Frontal cortex (tissue), 4 donors: ENCODE results near the gene SINHCAF. TPM values are rescaled to one million over a fixed set of nuclear protein-coding genes. Genes with fewer than 3 reads are reported as not detected.
"Not testable (repeated sequence)": the region's sequence is repeated elsewhere in the genome, so short reads cannot be mapped to it uniquely, and the experiment has no call there.

ENCODE experiments used
- DNase-seq, 2 donors: peaks; one replicate each; pipeline ENCODE4 v3.0.0; 2012; ENCODE audit warnings: low spot score in 2 of 2
- FAIRE-seq: peaks from 2 replicates; lab custom pipeline; 2012; peaks lifted over from hg19 to GRCh38; lab: Jason Lieb, UNC
- total RNA-seq: library from RNA; depleted of rRNA; stranded (reverse); fragments of >200 nt; gene quantifications from one replicate; pipeline ENCODE4 v1.2.3, GENCODE V29; 2014
- donor health status: control.
- donor health status: control.
- donor health status: control.

Gene SINHCAF
- total RNA-seq, 1 donor from 2014 or later, result 16.7 TPM

GRCh38 chr12:31274520-31275300 lies 51.2 kb downstream of the SINHCAF start:
- DNase-seq (no peak), FAIRE-seq (no peak)

- FAIRE-seq, DNase-seq: not testable (repeated sequence)
These were observed 52.2 kb downstream of the SINHCAF start for GRCh38 chr12:31273794-31274193.

- FAIRE-seq (no peak), DNase-seq (no peak)
These were observed 53.2 kb downstream of the SINHCAF start for GRCh38 chr12:31272607-31273225.

- FAIRE-seq (no peak), DNase-seq (no peak)
These were observed 58.0 kb downstream of the SINHCAF start for GRCh38 chr12:31267966-31268365.

GRCh38 chr12:31265722-31266121 lies 60.2 kb downstream of the SINHCAF start:
- DNase-seq, result no peak
- no peak for FAIRE-seq

- no peak for FAIRE-seq
- DNase-seq, result no peak
These were observed 62.3 kb downstream of the SINHCAF start for GRCh38 chr12:31263661-31264060.

GRCh38 chr12:31261744-31262143 lies 64.2 kb downstream of the SINHCAF start:
- FAIRE-seq (no peak), DNase-seq (no peak)

GRCh38 chr12:31260840-31261239 lies 65.1 kb downstream of the SINHCAF start:
- DNase-seq (no peak), FAIRE-seq (no peak)

- DNase-seq (no peak), FAIRE-seq (no peak)
These were observed 66.6 kb downstream of the SINHCAF start for GRCh38 chr12:31259136-31259886.

- DNase-seq (no peak), FAIRE-seq (no peak)
These were observed 68.2 kb downstream of the SINHCAF start for GRCh38 chr12:31257784-31258183.

GRCh38 chr12:31251707-31252611 lies 74.0 kb downstream of the SINHCAF start:
- DNase-seq, result not testable (repeated sequence)
- peak; percentile 99 for FAIRE-seq

- DNase-seq (no peak), FAIRE-seq (no peak)
These were observed 75.8 kb downstream of the SINHCAF start for GRCh38 chr12:31250179-31250578.

- no peak for DNase-seq
- no peak for FAIRE-seq
These were observed 76.6 kb downstream of the SINHCAF start for GRCh38 chr12:31249356-31249755.

- DNase-seq (no peak), FAIRE-seq (no peak)
These were observed 77.1 kb downstream of the SINHCAF start for GRCh38 chr12:31248815-31249214.

GRCh38 chr12:31248337-31248736 lies 77.6 kb downstream of the SINHCAF start:
- DNase-seq, result no peak

GRCh38 chr12:31246470-31246850 lies 79.5 kb downstream of the SINHCAF start:
- DNase-seq (no peak), FAIRE-seq (no peak)

More at GRCh38 chr12:31248337-31248736, 77.6 kb downstream of the SINHCAF start:
- no peak for FAIRE-seq

- DNase-seq (no peak), FAIRE-seq (no peak)
These were observed 80.0 kb downstream of the SINHCAF start for GRCh38 chr12:31245822-31246469.

GRCh38 chr12:31242418-31242817 lies 83.5 kb downstream of the SINHCAF start:
- FAIRE-seq, DNase-seq: not testable (repeated sequence)

- FAIRE-seq (no peak), DNase-seq (peak; percentile 17 to 77)
These were observed 87.1 kb downstream of the SINHCAF start for GRCh38 chr12:31238764-31239387.
